Breast epithelium (tissue), 4 donors: Measurements from ENCODE around the gene PTPRO. TPM values are rescaled to one million over a fixed set of nuclear protein-coding genes. Genes with fewer than 3 reads are reported as not detected.

ENCODE experiments used
- DNase-seq, 2 donors: peaks; one replicate each; pipeline ENCODE4 v3.0.0-alpha.2; 2019; ENCODE audit warnings: low spot score in 2 of 2
- H3K27ac ChIP-seq, 2 donors: fragments of 200-600 bp; sonication (generic) in 1 of 2; one replicate each; pipeline ENCODE4 v1.5.1; 2016 to 2019; ENCODE audit warnings: mild to moderate bottlenecking in 1 of 2
- H3K27me3 ChIP-seq, 2 donors: fragments of 200-600 bp; sonication (generic) in 1 of 2; one replicate each; pipeline versions ENCODE4 v1.5.1 to v1.6.0; 2017 to 2019; ENCODE audit warnings: control low read depth in 1 of 2, mild to moderate bottlenecking in 1 of 2
- H3K36me3 ChIP-seq: fragments of 200-600 bp; one replicate; pipeline ENCODE4 v1.5.1; 2019
- H3K4me1 ChIP-seq, 2 donors: fragments of 200-600 bp; sonication (generic); one replicate each; pipeline ENCODE4 v1.5.1; 2016 to 2019; ENCODE audit warnings: control low read depth in 1 of 2
- H3K4me3 ChIP-seq, 3 donors: fragments of 200-600 bp; sonication (generic); 1 replicate in 2 of 3; 2 replicates in 1 of 3; pipeline ENCODE4 v1.5.1; 2016 to 2019; ENCODE audit warnings: mild to moderate bottlenecking in 3 of 3, moderate library complexity in 2 of 3
- H3K9me3 ChIP-seq, 2 donors: fragments of 200-600 bp; sonication (generic) in 1 of 2; one replicate each; pipeline ENCODE4 v1.5.1; 2016 to 2019; ENCODE audit warnings: control low read depth in 1 of 2
- POLR2A ChIP-seq: fragments of 450-650 bp; IDR thresholded peaks from one replicate; pipeline ENCODE4 v1.6.1; 2016; ENCODE audit warnings: antibody characterized with exemption, mild to moderate bottlenecking, moderate library complexity
- POLR2AphosphoS5 ChIP-seq, 3 donors: sonication (generic); formaldehyde crosslinking; IDR thresholded peaks; one replicate each; pipeline ENCODE4 v1.6.1; 2017; ENCODE audit warnings: antibody characterized with exemption in 3 of 3
- intact Hi-C: fragments of 100-400 bp; cut with DNase I; formaldehyde crosslinking; loops from one replicate; pipeline ENCODE4 v1.15.1; 2023; ENCODE audit warnings: low total_unique reads
- total RNA-seq, 3 donors: library from RNA; depleted of rRNA; stranded (reverse); fragments of >200 nt; gene quantifications; one replicate each; pipeline ENCODE4 v1.1.0, GENCODE V29; 2016
- TF ChIP-seq, protein P1 (sequence below), 3 donors: fragments of 450-650 bp; IDR thresholded peaks; one replicate each; pipeline ENCODE4 v1.5.1; 2016 to 2017; ENCODE audit warnings: antibody characterized with exemption in 3 of 3, mild to moderate bottlenecking in 3 of 3, moderate library complexity in 3 of 3

The PTPRO gene
- total RNA-seq, 3 donors from 2014 or later, result 1.3 to 5.3 (median 2.5) TPM

DNA sequence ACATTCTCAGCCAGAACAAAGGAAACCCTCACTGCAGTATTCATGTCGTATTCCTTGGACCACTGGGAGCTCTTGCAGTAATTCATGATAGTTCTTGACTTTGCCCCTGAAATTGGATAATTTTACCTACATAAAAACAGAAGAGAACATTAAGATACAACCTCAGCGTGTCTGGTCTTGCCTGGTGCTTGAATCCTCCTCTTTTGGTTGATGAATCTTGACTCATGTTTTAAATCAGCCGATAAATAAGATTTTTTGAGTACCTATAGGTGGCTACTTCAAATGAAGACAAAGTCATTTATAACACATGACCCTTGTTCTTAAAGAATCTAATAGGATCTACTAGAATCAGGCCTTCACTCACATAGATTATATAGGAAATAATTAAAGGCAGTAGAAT, 221.0 kb downstream of the PTPRO start:
- Histone ChIP-seq H3K4me3 (no peak overlapping the region), H3K36me3 (no peaks in the 10 kb centered on the region), H3K9me3 (no peaks in the 10 kb centered on the region), H3K4me1 (no peaks in the 10 kb centered on the region), H3K27ac (no peak overlapping the region), H3K27me3 (no peaks in the 10 kb centered on the region)
- TF ChIP-seq, protein P1, sequence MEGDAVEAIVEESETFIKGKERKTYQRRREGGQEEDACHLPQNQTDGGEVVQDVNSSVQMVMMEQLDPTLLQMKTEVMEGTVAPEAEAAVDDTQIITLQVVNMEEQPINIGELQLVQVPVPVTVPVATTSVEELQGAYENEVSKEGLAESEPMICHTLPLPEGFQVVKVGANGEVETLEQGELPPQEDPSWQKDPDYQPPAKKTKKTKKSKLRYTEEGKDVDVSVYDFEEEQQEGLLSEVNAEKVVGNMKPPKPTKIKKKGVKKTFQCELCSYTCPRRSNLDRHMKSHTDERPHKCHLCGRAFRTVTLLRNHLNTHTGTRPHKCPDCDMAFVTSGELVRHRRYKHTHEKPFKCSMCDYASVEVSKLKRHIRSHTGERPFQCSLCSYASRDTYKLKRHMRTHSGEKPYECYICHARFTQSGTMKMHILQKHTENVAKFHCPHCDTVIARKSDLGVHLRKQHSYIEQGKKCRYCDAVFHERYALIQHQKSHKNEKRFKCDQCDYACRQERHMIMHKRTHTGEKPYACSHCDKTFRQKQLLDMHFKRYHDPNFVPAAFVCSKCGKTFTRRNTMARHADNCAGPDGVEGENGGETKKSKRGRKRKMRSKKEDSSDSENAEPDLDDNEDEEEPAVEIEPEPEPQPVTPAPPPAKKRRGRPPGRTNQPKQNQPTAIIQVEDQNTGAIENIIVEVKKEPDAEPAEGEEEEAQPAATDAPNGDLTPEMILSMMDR (IDR thresholded peaks at IDR 0.05), result no peak
- TF ChIP-seq POLR2A, result no peak
- DNase-seq, result no peak
- intact Hi-C loops, result no loop called here

DNA sequence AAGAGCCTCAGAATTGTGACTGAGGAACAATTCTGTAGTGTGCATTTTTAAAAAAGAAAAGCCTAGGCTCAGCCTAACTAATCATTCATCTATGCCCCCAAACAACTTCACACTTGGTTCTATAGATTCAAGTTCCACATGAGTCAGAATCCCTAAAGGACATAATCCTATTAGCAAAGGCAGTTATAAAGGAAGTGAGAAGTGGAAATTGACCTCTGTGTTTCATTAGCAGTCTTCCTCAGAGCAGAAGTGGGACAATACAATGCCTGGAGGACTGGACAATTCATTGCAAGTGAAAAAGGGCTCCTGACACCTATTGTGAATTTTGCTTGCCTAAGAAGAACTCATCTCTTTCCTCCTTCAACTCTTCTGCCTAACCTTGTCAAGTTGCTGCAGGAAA, 222.3 kb downstream of the PTPRO start:
- no peak for TF ChIP-seq POLR2AphosphoS5 (IDR thresholded peaks at IDR 0.05)
- TF ChIP-seq, protein P1 (IDR thresholded peaks at IDR 0.05), result no peak
- TF ChIP-seq POLR2A, result no peak
- Histone ChIP-seq H3K9me3 (no peaks in the 10 kb centered on the region), H3K27me3 (no peaks in the 10 kb centered on the region), H3K27ac (no peak overlapping the region), H3K4me1 (no peaks in the 10 kb centered on the region), H3K36me3 (no peaks in the 10 kb centered on the region), H3K4me3 (no peak overlapping the region)
- intact Hi-C loops, result no loop called here
- no peak for DNase-seq

DNA sequence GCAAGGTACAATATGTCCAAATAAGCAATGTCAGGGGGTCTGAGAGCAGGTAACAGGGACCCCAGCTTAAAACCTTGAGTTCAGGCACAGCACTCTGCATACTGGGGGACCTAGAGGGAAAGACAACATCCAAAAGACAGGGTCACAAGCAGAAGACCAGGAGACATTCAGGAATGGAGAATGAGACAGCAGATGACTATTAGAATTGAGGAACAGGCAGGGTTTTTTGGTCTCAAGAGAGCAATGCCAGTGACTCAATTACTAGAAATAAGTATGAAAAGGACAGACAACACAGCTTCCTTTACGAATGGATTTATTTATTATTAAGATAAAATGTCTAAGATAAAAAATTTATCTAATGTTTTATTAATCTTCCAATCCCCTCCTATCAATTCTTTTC, 223.0 kb downstream of the PTPRO start:
- no peak for DNase-seq
- TF ChIP-seq POLR2A (no peak), POLR2AphosphoS5 (IDR thresholded peaks at IDR 0.05) (no peak)
- TF ChIP-seq, protein P1 (IDR thresholded peaks at IDR 0.05), result no peak
- no peaks in the 10 kb centered on the region for H3K27me3 ChIP-seq
- H3K36me3 ChIP-seq, result no peaks in the 10 kb centered on the region
- H3K4me3 ChIP-seq, result no peak overlapping the region
- intact Hi-C loops, result no loop called here
- H3K9me3 ChIP-seq, result no peaks in the 10 kb centered on the region
- no peak overlapping the region for H3K27ac ChIP-seq
- H3K4me1 ChIP-seq, result no peaks in the 10 kb centered on the region

DNA sequence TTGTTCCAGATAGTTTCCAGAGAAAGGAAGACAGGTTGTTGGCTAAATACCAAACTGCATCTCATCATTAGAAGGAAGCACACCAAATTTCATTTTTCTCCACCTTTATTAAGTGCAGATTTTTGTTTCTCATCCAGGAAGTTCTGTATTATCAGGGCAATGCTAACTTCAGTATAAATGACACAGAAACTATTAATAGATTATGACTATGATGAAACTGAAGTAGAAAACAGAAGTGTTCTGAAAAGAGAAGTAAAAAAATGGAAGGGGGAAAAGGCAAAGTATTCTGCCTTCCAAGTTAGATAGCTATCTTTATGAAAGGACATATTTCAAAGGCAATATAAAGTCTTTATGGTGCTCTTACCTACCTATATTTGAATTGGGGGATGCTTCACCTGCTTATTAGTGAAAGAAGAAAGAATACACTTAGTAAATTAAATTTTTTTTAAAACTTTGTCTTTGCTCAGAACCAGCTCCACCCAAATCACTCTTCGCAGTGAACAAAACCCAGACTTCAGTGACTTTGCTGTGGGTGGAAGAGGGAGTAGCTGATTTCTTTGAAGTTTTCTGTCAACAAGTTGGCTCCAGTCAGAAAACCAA, 223.9 kb downstream of the PTPRO start:
- DNase-seq, result no peak
- Histone ChIP-seq H3K36me3 (no peaks in the 10 kb centered on the region), H3K4me3 (peak overlapping the region in 1 of 3 donors; percentile 12), H3K9me3 (no peaks in the 10 kb centered on the region), H3K27ac (no peak overlapping the region), H3K27me3 (no peaks in the 10 kb centered on the region), H3K4me1 (no peaks in the 10 kb centered on the region)
- TF ChIP-seq POLR2A (no peak), POLR2AphosphoS5 (IDR thresholded peaks at IDR 0.05) (no peak)
- TF ChIP-seq, protein P1 (IDR thresholded peaks at IDR 0.05), result no peak
- intact Hi-C loops, result no loop called here

DNA sequence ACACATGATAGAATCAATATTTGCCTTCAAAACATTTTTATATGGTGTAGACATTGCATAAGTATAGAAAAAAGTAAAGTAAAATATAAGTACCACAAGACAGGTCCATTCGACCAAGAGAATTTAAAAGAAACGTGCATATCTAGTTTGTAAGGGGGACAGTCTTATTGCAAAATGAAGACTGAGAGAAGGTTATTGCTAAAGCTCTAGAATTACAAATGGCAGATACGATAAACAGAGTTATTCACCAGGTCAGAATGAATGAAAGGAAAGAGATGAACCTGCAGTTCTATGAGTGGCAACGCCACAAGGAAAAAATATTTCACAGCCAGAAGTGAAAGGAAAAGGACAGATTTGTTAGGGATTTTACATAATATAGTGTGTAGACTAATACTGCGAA, 224.8 kb downstream of the PTPRO start:
- Histone ChIP-seq H3K27me3 (no peaks in the 10 kb centered on the region), H3K36me3 (no peaks in the 10 kb centered on the region), H3K4me3 (peak overlapping the region in 1 of 3 donors; percentile 12), H3K4me1 (no peaks in the 10 kb centered on the region), H3K27ac (no peak overlapping the region), H3K9me3 (no peaks in the 10 kb centered on the region)
- TF ChIP-seq, protein P1 (IDR thresholded peaks at IDR 0.05), result no peak
- no peak for TF ChIP-seq POLR2AphosphoS5 (IDR thresholded peaks at IDR 0.05)
- intact Hi-C loops, result no loop called here
- DNase-seq, result no peak
